HG03521 (cell line): ENCODE data around the gene SNW1.
"Not testable (repeated sequence)": the region's sequence is repeated elsewhere in the genome, so short reads cannot be mapped to it uniquely, and the experiment has no call there.

Experiments
- ATAC-seq: cut with Tn5 transposase; IDR thresholded peaks from one replicate; pipeline ENCODE4 v1.9.1; 2021; ENCODE audit warnings: mild to moderate bottlenecking, moderate library complexity; ENCODE audit not compliant: unreplicated experiment

The SNW1 gene

DNA sequence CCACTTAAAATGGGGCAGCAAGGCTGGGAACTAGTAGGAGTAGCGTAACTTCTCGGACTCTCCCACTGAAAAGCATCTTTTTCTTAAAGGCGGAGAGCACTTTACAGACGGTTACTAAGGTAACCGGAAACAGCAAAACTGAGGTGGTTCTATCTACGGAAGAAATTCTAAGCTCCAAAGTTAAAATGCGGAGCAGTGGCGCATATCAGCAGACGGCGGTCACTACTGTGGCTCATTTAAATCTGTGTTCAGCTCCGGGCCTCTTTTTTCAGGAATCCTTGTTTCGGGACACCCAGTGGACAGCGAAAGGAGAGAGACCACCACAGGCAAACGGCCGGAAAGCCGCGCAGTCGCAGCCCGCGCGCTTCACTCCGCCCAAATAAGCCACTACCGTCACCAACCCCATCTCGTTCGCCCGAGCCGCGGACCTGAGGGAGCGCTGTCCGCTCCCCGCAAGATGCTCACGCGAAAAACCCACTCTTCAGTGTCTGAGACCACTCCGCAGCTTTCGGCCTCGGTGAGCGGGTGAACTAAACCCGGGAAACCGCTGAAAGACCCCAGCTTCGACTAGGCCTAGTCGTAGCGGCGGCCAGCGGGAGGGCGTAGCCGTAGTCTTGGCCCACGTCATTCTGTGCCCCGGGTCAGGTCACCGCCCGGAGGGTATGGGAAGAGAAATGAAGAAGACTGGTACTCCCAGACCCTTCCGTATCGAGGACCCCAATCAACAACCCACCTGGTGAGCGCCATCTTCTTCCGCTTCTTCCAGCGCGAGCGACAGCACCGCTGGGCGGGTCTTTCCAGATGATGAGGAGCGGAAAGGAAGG is at the start of gene SNW1:
Gene SNW1, minus strand, starts transcription at position 776 of the 824 bp plus-strand sequence. Its CDS starts 29 bp downstream, at position 747.
- ATAC-seq, result peak; percentile 88

DNA sequence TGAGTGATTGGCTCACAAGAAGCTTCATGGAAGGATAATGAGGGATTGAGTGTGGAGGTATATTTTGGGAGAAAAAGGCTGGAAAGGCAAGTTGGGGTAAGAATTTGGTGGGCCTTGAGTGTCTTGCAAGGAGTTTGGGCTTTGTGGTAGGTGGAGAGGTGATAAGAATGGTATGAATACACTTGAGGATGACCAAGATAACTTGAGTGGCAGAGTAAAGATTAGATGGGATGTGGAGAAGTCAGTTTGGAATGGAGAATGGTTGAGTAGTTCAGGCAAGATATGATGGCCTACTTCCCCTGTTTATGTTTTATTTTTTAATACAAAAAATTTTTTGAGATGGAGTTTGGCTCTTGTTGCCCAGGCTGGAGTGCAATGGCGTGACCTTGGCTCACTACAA is 48.1 kb upstream of the SNW1 start:
- no peak for ATAC-seq

DNA sequence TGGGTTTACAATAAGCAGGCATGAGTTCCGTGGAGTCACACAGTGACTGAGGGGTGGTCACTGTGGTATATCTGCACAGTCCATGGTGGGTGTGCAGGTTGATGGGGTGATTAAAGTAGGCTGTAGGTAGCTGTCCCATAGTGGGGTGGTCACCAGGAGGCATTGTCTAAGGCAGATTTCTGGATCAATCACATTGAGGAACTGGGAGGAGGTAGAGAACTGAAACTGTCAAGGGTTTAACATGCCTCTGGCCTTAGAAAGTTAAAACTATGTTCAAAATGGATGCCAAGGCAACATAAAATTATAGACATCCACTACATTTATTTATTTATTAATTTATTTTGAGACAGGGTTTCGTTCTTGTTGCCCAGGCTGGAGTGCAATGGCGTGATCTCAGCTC is 47.3 kb upstream of the SNW1 start:
- ATAC-seq, result no peak

DNA sequence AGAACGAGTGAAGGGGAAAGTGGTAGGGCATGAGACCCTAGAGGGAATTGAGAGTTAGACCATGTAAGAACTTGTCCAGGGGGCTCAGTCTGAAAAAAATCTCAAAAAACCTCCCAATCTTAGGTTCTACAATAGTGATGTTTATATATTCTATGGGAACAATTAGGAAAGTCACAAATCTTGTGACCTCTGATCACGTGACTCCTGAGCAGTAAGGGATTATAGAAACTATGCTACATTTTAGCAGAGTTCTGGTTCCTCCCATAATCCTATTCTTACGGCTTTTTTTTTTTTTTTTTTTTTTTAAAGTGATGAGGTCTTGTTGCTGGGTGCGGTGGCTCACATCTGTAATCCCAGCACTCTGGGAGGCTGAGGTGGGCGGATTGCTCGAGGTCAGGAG is 44.8 kb upstream of the SNW1 start:
- ATAC-seq, result no peak

DNA sequence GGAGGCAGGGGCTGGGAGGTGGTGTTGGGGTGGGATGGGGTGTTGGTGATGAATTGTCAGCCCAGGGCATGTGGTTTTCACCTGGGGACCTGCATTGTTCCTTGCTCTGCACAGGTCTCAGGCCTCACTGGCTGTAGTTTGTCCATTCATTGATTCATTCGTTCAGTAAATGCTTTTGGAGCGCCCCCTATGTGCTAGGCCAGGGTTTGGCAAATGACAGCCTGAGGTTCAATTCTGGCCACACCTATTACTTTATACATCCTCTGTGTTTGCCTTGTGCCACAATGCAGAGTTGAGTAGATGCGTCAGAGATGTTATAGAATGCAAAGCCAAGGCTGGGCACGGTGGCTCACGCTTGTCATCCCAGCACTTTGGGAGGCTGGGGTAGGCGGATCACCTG is 43.6 kb upstream of the SNW1 start:
- ATAC-seq, result no peak

DNA sequence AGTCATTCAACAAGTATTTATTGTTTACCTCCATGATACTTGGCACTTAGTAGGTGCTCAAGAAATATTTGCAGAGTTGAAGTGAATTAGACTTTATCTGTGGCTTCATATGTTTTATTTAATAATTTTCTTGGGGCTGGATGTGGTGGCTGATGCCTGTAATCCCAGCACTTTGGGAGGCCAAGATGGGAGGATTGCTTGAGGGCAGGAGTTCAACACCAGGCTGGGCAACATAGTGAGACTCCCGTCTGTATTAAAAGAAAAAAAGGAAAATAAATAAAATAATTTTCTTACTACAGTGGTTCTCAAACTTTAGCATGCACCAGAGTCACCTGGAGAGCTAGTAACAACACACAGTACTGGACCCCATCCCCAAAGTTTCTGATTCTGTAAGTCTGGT is 39.9 kb upstream of the SNW1 start:
- no peak for ATAC-seq

DNA sequence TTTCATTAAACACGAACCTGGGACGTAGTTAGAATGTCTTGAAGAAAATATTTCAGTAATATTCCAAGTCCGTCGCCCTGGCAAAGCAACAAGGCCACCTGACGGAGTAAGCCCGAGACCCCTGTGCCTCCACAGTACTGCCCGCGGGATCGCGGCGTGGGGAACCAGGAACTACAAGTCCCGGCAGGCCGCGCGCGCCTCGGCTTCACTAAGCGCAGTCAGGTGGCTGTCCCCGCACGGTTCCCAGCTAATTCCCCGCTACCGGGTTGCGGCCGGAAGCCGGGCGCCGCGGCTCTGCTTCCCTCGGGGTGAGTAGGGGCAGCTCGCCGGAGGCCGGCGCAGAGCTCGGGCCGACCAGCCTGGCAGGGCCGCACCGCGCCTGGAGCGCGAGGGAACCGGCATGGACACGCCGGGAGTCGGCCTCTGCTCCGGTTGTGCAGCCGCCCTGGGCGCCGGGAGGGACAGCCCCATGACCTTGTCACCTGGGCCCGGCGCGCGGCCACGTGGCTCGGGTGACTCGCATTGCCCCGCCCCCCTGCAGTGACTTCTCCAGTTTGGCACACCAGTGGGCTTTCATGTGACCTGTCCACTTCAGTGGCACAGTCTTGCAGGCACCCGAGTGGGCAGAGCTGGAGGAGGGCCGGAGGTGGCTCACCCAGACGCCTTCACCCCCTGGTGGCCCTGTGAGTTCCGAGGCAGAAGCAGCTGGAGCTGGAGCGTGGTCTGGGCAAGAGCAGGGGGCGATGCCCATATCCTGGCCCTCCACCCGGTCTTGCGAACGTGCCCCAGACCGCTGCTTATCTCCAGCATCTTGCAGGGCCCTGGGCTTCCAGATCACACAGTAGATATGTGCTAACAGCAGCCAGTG is 39.1 kb upstream of the SNW1 start, which contains the start of gene ADCK1:
Gene ADCK1, plus strand, starts transcription at position 247 of the 868 bp plus-strand sequence. CDS start 18,870 bp downstream, outside the sequence.
- ATAC-seq, result peak; percentile 95

DNA sequence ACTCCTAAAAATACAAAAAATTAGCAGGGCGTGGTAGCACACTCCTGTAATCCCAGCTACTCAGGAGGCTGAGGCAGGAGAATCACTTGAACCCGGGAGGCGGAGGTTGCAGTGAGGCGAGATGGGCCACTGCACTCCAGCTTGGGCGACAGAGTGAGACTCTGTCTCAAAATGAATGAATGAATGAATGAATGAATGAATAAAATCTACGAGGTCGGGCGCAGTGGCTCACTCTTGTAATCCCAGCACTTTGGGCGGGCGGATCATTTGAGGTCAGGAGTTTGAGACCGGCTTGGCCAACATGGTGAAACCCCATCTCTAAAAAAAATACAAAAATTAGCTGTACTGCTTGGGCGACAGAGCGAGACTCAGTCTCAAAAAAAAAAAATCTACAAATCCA is 38.5 kb upstream of the SNW1 start:
- not testable (repeated sequence) for ATAC-seq

DNA sequence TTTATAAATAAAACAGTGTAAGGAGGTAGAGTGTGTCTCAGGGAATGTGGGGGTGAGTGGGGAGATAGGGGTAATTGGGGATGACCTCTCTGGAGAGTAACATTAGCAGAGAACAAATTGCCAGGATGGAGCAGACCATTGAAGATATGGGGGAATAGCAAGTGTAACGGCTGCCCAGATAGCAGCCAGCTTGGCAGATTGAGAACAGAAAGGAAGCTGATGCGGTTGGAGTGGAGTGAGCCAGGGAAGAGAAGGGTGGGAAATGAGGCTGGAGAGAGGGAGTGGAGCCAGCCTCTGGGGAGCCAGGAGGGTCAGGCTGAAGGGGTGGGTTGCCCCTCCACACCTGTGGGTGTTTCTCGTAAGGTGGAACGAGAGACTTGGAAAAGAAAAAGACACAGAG is 33.4 kb upstream of the SNW1 start:
- ATAC-seq, result no peak

DNA sequence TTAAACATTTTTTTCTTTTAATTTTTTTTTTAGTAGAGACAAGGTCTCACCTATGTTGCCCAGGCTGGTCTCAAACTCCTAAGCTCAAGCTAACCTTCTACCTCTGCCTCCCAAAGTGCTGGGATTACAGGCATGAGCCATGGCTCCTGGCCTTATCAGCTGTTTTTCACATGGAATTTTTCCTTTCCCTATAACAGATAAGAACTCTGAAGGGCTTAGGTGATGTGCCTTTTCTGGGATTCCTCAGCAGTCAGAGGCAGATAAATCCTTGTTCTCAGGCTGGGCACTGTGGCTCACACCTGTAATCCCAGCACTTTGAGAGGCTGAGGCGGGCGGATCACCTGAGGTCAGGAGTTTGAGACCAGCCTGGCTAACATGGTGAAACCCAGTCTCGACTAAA is 32.3 kb upstream of the SNW1 start:
- ATAC-seq, result not testable (repeated sequence)

DNA sequence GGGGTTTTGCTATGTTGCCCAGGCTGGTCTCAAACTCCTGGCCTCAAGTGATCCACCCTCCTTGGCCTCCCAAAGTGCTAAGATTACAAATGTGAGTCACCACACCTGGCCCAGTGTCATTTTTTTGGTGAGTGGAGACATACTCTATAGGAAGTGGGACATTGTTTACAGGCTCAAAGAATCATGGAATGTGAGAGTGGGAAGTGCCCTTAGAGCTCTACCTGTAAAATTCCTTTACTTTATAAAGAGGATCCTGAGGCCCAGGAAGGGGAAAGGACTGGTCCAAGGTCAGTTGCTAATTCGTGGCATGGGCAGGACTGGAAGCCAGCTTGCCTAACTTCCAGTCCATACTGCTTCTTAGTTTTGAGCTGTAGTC is 30.3 kb upstream of the SNW1 start:
- ATAC-seq, result no peak

DNA sequence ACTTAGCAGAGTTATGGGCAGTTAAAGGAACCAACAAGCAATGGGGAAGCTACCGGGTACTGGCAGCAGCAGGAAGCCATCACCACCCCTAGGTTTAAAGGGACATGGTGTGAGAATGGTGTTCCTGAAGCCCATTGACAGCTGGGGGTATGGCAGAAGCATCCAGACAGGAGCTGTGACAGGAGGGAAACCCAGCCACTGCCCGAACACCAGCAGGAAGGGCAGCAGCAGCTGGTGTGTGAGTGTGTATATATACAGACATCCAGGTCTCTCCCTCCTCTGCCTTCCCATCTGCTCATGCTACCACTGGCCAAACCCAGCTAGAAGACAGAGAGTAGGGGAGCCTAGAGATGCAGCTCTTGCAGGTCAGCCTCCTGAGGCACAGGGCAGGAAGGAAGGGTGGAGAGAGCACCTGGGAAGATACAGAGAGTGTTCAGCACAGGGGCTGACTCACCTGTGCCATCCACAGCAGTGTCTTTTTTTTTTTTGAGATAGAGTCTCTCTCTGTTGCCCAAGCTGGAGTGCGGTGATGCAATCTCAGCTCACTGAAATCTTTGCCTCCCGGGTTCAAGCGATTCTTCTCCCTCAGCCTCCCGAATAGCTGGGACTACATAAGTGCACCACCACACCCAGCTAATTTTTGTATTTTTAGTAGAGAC is 29.7 kb upstream of the SNW1 start:
- ATAC-seq, result no peak

DNA sequence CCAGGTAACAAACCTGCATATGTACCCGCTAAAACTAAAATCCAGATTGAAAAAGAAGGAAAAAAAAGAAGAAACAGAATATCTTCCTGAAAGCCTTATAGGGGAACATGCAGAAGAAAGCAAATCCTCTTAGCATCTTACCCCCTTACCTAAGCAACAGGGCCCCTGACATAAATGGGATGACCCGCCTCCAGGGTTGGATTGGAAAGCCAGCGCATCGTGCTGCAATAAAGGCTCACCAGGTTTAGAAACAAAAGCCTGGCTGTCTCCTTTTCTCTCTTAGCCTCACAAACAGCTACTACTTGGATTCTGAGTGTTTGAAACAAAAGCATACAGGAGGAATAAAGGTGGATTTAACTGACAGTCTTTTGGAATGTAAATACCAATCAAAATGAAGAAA is 25.2 kb upstream of the SNW1 start:
- ATAC-seq, result no peak

DNA sequence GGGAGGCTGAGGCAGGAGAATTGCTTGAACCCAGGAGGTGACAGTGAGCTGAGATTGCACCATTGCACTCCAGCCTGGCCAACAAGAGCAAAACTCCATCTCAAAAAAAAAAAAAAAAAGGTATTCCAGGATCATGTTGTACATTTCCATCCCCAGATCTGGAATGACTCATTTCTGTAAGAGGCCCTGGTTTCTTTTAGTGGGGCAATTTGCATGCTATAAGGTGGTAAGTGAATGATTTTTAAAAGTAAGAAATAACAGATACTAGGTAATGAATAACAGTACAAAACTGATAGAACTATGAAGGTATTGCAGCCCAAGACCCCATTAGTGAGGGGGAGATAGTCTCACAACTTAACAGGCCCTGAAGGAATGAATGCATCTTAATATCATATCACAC is 21.2 kb upstream of the SNW1 start:
- no peak for ATAC-seq

DNA sequence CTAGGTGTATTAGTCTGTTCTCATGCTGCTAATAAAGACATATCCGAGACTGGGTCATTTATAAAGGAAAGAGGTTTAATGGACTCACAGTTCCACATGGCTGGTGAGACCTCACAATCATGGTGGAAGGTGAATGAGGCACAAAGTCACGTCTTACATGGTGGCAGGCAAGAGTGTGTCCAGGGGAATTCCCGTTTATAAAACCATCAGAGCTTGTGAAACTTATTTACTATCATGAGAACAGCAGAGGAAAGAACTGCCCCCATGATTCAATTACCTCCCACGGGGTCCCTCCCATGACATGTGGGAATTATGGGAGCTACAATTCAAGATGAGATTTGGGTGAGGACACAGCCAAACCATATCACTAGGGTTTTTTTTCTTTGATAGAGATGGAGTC is 13.0 kb upstream of the SNW1 start:
- not testable (repeated sequence) for ATAC-seq

DNA sequence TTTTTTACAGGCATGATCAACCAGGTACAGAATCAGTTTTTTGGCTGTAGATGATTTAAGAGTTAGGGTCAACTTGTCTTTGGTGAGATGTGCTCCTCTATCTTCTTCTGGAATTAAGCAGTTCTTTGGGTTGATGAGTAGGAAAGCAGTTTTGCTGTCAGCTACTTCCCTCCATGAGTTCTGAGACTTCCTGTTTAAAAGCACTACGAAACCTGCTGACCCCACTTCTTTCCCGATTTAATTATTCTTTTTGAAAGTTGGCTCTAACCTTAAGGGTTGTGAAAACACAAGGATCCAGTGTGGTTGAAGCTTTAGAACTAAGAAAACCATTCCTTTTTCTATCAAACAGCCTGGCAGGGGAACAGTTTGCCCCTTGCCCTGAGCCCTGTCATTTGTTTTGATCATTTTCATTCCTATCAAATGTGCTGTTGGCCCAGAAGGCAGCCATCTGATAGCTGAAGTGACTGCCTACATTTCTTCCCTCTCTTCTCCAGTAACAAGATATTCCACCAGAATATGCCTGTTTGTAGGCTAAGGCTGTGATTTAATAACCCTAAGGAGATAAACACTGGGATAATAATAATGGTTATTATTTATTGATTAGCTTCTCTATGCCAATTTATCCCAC is 7.6 kb upstream of the SNW1 start:
- not testable (repeated sequence) for ATAC-seq

DNA sequence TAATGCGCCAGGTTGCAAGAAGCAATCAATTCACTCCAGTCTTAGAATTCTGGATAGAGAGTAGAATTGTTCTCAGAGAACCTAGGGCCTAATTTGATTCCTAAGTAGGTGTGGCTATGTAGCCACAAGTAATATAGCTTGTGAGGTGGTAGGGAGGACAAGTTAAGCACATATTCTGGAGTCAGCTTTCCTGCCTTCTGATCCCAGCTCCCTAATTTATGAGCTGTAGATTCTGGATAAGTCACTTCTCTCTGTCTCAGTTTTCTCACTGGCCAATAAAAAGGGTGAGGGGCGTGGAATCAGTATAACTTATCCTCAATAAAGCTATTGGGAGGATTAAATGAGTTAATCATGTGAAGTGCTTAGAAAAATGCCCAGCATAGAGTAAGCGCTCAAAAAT is 3.0 kb upstream of the SNW1 start:
- ATAC-seq, result no peak

DNA sequence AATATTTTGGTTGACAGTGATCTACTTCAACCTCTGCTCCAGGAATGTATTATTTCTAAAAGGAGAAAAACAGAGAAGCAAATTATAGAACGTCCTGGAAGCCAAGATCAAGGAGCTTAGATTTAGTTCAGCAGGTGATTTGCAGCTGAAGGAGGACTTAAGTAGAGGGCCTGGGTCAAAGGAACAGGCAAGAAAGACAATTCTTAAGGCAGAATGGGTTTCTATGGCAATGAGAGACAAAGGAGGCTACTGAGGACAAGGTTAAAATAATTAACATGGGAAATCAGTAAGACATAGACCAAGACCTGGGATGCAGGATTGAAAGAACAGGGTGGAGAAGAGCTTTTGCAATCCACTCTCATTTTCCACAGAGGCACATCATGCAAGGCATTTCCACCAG is 2.4 kb upstream of the SNW1 start:
- ATAC-seq, result no peak

DNA sequence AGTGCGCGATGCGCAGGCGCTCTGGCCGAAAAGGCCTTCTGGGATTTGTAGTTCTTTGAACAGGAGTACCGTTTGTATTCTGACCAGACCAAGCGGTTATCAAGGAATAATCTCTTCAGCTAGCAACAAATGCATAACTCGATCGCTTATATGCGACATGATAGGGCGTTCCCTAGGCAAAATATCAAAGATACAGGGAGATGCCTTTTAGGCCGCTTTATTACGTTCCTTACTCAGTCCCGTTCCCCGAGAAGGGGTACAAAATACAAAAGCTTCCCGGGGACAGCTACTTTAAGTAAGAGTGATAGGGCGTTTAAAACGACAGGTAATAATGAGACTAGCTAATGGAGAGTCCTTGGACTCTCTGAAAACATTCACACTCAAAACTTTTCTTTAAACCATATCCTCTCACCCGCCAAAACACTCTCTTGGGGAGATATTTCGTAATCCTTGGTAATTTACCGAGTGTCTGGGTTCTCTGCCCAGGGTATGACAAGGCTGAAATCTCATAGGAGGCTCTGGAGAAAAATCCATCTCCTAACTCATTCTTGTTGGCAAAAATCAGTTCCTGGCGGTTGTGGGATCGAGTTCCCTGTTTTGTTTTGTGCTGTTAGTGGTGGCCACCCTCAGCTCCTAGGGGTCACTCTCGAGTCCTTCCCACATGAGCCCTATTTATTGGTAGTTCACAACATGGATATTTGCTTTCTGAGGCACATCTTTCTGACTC is 412 bp upstream of the SNW1 start:
- peak; percentile 20 for ATAC-seq

DNA sequence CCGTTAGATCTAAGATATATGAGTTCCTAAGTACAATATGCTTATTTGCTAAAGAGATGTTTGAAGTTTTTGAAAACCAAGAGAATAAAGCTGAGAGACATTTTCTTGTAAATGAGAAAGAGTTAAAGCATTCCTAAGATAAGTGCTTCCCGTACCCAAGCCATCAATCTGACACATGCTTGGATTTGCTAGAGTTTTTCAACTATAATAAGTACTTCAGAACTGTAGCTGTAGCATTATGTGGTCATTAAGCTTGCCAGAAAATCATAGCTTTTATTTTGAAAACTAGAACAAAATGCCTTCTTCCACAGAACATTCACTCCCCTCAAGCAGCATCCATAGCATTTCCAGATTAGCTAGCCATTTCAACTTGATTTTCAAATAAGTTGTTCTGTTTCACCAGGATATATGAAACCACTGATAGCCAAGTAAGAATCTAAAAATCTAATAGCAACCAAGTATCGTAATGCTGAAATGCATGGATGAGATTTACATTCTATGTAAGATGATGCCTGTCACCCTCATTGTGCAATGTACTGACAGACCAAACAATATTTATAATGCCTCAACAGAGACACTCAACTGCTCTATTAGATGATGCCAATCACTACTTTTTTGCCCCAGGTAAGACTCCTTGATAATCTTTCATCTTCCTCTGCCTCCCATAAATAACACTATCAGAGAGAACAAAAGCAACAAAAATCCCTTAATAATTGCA is 8.0 kb downstream of the SNW1 start:
- no peak for ATAC-seq
